Activated CD8-positive, alpha-beta memory T cell treated with anti-CD3 and anti-CD28 coated beads, Interleukin-2, amount 50 U/mL, for 48 hours (primary cell): ENCODE results near the gene ANKRD23.
A peak's percentile ranks its signal among the peaks of the same experiment; 100 is the strongest.

Experiments used
- DNase-seq: peaks from one replicate; pipeline ENCODE4 v3.0.0-alpha.2; 2020

Gene ANKRD23

GRCh38 chr2:96835830-96836229 lies 8.0 kb downstream of the ANKRD23 start:
- DNase-seq = no peak

- DNase-seq = no peak
Observed at GRCh38 chr2:96832754-96833507, 10.9 kb downstream of the ANKRD23 start.

- DNase-seq = no peak
Observed at GRCh38 chr2:96832408-96832753, 11.4 kb downstream of the ANKRD23 start.

GRCh38 chr2:96831679-96832078 lies 12.1 kb downstream of the ANKRD23 start:
- DNase-seq = no peak

GRCh38 chr2:96830044-96830562 lies 13.7 kb downstream of the ANKRD23 start:
- DNase-seq = no peak

GRCh38 chr2:96828874-96829273 lies 14.9 kb downstream of the ANKRD23 start:
- no peak for DNase-seq

GRCh38 chr2:96828436-96828835 lies 15.4 kb downstream of the ANKRD23 start:
- no peak for DNase-seq

- DNase-seq = no peak
Observed at GRCh38 chr2:96826546-96827278, 17.1 kb downstream of the ANKRD23 start.

GRCh38 chr2:96825057-96825456 lies 18.8 kb downstream of the ANKRD23 start:
- DNase-seq = no peak

GRCh38 chr2:96824079-96824870 lies 19.5 kb downstream of the ANKRD23 start:
- DNase-seq = no peak

- no peak for DNase-seq
Observed at GRCh38 chr2:96823198-96823597, 20.6 kb downstream of the ANKRD23 start.

GRCh38 chr2:96822786-96823185 lies 21.0 kb downstream of the ANKRD23 start:
- no peak for DNase-seq

GRCh38 chr2:96821113-96821675 lies 22.6 kb downstream of the ANKRD23 start:
- no peak for DNase-seq

GRCh38 chr2:96819876-96820511 lies 23.8 kb downstream of the ANKRD23 start:
- no peak for DNase-seq

- DNase-seq = no peak
Observed at GRCh38 chr2:96819128-96819875, 24.5 kb downstream of the ANKRD23 start.

GRCh38 chr2:96817882-96818281 lies 25.9 kb downstream of the ANKRD23 start:
- DNase-seq = no peak

- DNase-seq = no peak
Observed at GRCh38 chr2:96816836-96817702, 26.8 kb downstream of the ANKRD23 start.

GRCh38 chr2:96816127-96816835 lies 27.5 kb downstream of the ANKRD23 start, which contains the start of gene CNNM3:
Gene CNNM3 (plus strand): TSS chr2:96816268. CDS start chr2:96816278, 10 bp downstream.
- DNase-seq = peak; percentile 98

- DNase-seq = no peak
Observed at GRCh38 chr2:96815326-96816126, 28.3 kb downstream of the ANKRD23 start.
